Measurements from ENCODE around the gene BCOR. TPM values are rescaled to one million over a fixed set of nuclear protein-coding genes. Genes with fewer than 3 reads are reported as not detected.

Gene BCOR
- total and polyA plus RNA-seq, 2 donors (not counting 1 experiment from before 2014, with no cell fraction given) = 3.0 to 5.8 TPM

- H3K4me2 ChIP-seq (ENCODE audit: extremely low read depth, insufficient read depth, low read length) = no peak overlapping the region
- H3K79me2 ChIP-seq (ENCODE audit: control insufficient read depth, insufficient read depth, low read length) = no peaks in the 10 kb centered on the region
- no peak overlapping the region for H3K4me3 ChIP-seq (replicated peaks in 1 of 4; ENCODE audit: control extremely low read depth in 1 of 4, insufficient read depth in 1 of 4, low read depth in 3 of 4, low read length in 4 of 4)
- H3K9ac ChIP-seq (ENCODE audit: insufficient read depth, low read length) = no peak overlapping the region
- no peaks in the 10 kb centered on the region for H3K27me3 ChIP-seq (ENCODE audit: control insufficient read depth, insufficient read depth, low read length)
- H3K4me1 ChIP-seq (ENCODE audit: control insufficient read depth, extremely low read depth, insufficient read depth, low read length) = no peaks in the 10 kb centered on the region
- no peak overlapping the region for H2AFZ ChIP-seq (ENCODE audit: low read length)
- no peaks in the 10 kb centered on the region for H3K36me3 ChIP-seq (ENCODE audit: control insufficient read depth, insufficient read depth, low read length)
- H3K27ac ChIP-seq (ENCODE audit: insufficient read depth, low read length) = no peak overlapping the region
- no peaks in the 10 kb centered on the region for H4K20me1 ChIP-seq (ENCODE audit: control insufficient read depth, extremely low read depth, insufficient read depth, low read length)
- DNase-seq (ENCODE audit: low read depth in 2 of 2) = no peak
- TF ChIP-seq EZH2 (IDR thresholded peaks at IDR 0.05; ENCODE audit: low read length, missing control alignments) = no peak
- no peak for TF ChIP-seq CTCF (conservative IDR thresholded peaks at IDR 0.05 in 1 of 2, IDR thresholded peaks at IDR 0.05 in 1 of 2; ENCODE audit: low read depth in 1 of 2, low read length in 2 of 2)
- H3K9me3 ChIP-seq (ENCODE audit: control insufficient read depth, insufficient read depth, low read depth, low read length) = no peaks in the 10 kb centered on the region
These were observed 34.0 kb upstream of the BCOR start for GRCh38 chrX:40131654-40132337.

GRCh38 chrX:40130207-40130606 is 32.4 kb upstream of the BCOR start:
- Histone ChIP-seq H3K36me3 (ENCODE audit: control insufficient read depth, insufficient read depth, low read length) (no peaks in the 10 kb centered on the region), H3K27me3 (ENCODE audit: control insufficient read depth, insufficient read depth, low read length) (no peaks in the 10 kb centered on the region), H2AFZ (ENCODE audit: low read length) (no peak overlapping the region), H3K9ac (ENCODE audit: insufficient read depth, low read length) (no peak overlapping the region), H3K4me1 (ENCODE audit: control insufficient read depth, extremely low read depth, insufficient read depth, low read length) (no peaks in the 10 kb centered on the region), H3K9me3 (ENCODE audit: control insufficient read depth, insufficient read depth, low read depth, low read length) (no peaks in the 10 kb centered on the region), H3K4me3 (replicated peaks in 1 of 4; ENCODE audit: control extremely low read depth in 1 of 4, insufficient read depth in 1 of 4, low read depth in 3 of 4, low read length in 4 of 4) (no peak overlapping the region), H3K27ac (ENCODE audit: insufficient read depth, low read length) (no peak overlapping the region), H4K20me1 (ENCODE audit: control insufficient read depth, extremely low read depth, insufficient read depth, low read length) (no peaks in the 10 kb centered on the region), H3K79me2 (ENCODE audit: control insufficient read depth, insufficient read depth, low read length) (no peaks in the 10 kb centered on the region), H3K4me2 (ENCODE audit: extremely low read depth, insufficient read depth, low read length) (no peak overlapping the region)
- DNase-seq (ENCODE audit: low read depth in 2 of 2) = peak in 1 of 2 donors; percentile 85
- TF ChIP-seq EZH2 (IDR thresholded peaks at IDR 0.05; ENCODE audit: low read length, missing control alignments) (no peak), CTCF (conservative IDR thresholded peaks at IDR 0.05 in 1 of 2, IDR thresholded peaks at IDR 0.05 in 1 of 2; ENCODE audit: low read depth in 1 of 2, low read length in 2 of 2) (no peak)

- Histone ChIP-seq H3K36me3 (ENCODE audit: control insufficient read depth, insufficient read depth, low read length) (no peaks in the 10 kb centered on the region), H3K27ac (ENCODE audit: insufficient read depth, low read length) (no peak overlapping the region), H3K79me2 (ENCODE audit: control insufficient read depth, insufficient read depth, low read length) (no peaks in the 10 kb centered on the region), H3K27me3 (ENCODE audit: control insufficient read depth, insufficient read depth, low read length) (no peaks in the 10 kb centered on the region), H2AFZ (ENCODE audit: low read length) (no peak overlapping the region), H4K20me1 (ENCODE audit: control insufficient read depth, extremely low read depth, insufficient read depth, low read length) (no peaks in the 10 kb centered on the region), H3K4me2 (ENCODE audit: extremely low read depth, insufficient read depth, low read length) (no peak overlapping the region), H3K9ac (ENCODE audit: insufficient read depth, low read length) (no peak overlapping the region), H3K4me3 (replicated peaks in 1 of 4; ENCODE audit: control extremely low read depth in 1 of 4, insufficient read depth in 1 of 4, low read depth in 3 of 4, low read length in 4 of 4) (no peak overlapping the region), H3K4me1 (ENCODE audit: control insufficient read depth, extremely low read depth, insufficient read depth, low read length) (no peaks in the 10 kb centered on the region), H3K9me3 (ENCODE audit: control insufficient read depth, insufficient read depth, low read depth, low read length) (no peaks in the 10 kb centered on the region)
- DNase-seq (ENCODE audit: low read depth in 2 of 2) = no peak
- TF ChIP-seq CTCF (conservative IDR thresholded peaks at IDR 0.05 in 1 of 2, IDR thresholded peaks at IDR 0.05 in 1 of 2; ENCODE audit: low read depth in 1 of 2, low read length in 2 of 2) = no peak
- TF ChIP-seq EZH2 (IDR thresholded peaks at IDR 0.05; ENCODE audit: low read length, missing control alignments) = no peak
These were observed 29.3 kb upstream of the BCOR start for GRCh38 chrX:40127052-40127451.

Measured in fibroblast of lung (primary cell).